NCI-H1417 treated with DMSO at 0.1 percent for 48 hours (cell line): ENCODE data around the gene SPRTN.
"Not testable (repeated sequence)": the region's sequence is repeated elsewhere in the genome, so short reads cannot be mapped to it uniquely, and the experiment has no call there.

Source experiments
- DNase-seq: peaks from one replicate; lab custom pipeline; 2025; lab: John Stamatoyannopoulos, UW

The SPRTN gene

DNA sequence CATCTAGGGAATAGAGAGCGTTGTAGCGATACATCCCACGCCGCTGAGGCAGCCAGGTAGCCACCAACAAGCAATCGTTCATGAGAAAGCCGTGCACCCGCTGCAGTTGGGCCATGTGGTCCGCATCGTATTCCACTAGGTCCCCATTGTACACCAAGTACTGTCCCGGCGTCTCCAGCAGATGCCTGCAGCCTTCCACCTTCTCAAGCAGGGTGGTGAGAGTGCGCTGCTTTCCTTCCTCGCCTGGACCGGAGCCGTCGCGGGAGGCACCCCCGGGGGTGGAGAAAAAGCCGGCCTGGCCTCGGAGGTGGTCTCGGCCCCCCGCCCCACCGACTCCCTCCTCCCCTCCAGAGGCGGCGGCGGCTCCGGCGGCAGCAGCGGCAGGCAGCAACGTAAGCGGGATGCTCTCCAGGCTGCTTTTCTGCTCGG, 1.0 kb upstream of the SPRTN start:
- DNase-seq, result no peak

- peak; percentile 95 for DNase-seq
Observed at GRCh38 chr1:231337472-231338269, 422 bp upstream of the SPRTN start, which contains the start of gene EXOC8. EXOC8 (minus strand) TSS chr1:231337852; CDS start chr1:231337745, 107 bp downstream.

DNA sequence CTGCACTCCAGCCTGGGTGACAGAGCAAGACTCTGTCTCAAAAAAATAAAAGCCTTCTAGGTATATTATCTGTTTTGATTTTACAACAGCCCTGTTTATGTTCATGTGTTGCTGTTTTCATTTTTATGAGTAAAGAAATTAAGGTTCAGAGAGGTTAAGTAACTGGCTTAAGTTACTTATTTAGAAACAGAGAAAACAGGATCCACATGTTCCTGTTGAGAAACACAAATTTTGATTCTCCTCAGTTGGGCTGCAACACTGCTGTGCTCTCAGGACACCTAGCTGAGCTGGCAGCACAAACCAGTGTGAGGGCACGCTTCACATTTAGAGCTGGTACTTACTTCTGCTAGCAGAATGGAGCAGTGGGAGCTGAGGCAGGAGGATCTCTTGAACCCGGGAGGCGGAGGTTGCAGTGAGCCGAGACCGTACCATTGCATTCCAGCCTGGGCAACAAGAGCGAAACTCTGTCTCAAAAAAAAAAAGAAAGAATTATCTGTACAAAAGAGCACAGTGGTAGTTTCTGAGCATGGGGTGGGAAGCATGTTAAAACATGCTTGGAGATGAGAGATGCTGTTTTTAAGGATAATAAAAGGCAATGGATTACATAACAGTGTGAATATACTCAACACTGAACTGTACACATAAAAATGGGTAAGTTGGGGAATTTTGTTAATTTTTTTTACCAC, 2.4 kb downstream of the SPRTN start:
- DNase-seq, result no peak

- DNase-seq, result no peak
Observed at GRCh38 chr1:231347961-231348360, 9.9 kb downstream of the SPRTN start.

DNA sequence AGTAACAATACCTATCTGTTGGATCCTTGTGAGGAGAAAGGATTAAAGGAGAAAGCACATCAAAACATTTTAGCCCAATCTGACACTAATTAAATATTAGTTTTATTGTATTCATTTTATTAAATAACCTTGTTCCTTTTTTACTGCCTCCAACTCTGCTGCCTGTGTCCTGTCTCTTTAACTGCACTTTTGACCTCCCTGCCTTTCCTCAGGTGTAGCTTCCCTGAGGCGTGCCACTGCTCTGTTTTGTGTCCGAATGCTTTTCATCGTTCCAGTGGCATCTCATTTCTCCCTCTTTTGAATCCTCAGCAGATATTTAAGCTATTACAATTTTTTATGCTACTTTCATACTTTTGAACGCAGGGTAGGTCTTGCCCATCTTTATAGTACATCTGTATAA, 10.3 kb downstream of the SPRTN start:
- no peak for DNase-seq

GRCh38 chr1:231348856-231349255, 10.8 kb downstream of the SPRTN start:
- not testable (repeated sequence) for DNase-seq

DNA sequence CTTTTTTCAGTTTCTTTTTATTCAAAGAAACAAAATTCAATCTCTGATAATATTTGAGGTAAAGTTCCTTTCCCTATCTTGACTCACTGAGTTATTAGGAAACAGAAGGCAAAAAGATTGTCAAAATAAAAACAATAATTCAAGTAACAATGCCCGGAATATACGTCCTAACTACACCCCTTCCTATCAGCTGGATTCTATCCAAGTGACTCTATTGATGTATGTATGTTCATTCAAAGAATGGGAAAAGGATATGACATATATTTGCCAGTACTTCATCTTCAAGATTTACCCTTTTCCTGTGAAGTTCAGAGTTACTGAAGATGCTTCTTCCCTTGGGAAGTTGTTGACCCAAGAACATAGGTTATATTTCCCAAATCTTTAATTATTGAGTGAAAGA, 13.7 kb downstream of the SPRTN start:
- no peak for DNase-seq

- no peak for DNase-seq
Observed at GRCh38 chr1:231353086-231353485, 15.0 kb downstream of the SPRTN start.

GRCh38 chr1:231354330-231355020, 16.4 kb downstream of the SPRTN start:
- no peak for DNase-seq

DNA sequence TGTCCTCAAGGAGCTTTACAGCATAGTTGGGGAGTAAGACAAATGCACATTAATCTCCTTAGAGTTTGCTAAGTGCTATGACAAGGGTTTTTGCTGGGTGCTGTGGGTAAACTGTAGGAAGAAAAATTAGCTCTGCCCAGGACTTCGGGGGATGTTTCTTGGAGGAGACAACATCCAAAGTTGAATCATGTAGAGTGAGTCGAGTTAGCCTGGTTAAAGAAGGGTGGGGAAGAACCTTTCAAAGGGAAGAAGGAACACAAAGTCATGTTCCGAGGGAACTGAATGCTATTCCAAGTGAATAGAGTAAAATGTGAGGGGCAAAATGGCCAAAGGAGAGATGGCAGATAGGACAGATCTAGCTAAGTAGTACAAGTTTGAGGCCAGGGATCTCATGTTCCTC, 17.1 kb downstream of the SPRTN start:
- no peak for DNase-seq

DNA sequence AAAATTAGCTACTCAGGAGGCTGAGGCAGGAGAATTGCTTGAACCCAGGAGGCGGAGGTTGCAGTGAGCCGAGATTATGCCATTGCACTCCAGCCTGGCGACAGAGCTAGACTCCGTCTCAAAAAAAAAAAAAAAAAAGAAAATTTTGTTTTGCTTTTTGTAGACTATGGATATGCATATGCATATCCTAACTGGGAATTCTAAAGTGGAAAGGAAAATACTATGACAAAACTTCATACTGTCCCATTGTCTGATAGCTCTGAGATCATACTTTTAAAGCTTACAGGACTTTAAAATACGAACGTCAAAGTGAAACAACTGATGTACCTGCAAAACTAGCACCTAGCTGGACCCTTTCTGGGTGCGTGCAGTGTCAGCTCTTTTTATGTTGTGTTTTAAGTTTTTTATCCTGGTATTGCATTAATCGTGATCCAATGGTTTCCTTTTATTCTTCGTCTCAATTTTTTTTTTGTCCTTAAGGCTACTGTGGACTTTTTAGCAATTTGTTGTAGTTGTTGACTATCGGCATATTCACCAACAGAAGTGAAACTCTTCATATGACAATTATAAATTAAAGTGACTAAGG, 19.2 kb downstream of the SPRTN start:
- DNase-seq, result no peak

GRCh38 chr1:231357831-231358354, 19.8 kb downstream of the SPRTN start:
- peak; percentile 11 for DNase-seq

GRCh38 chr1:231359113-231359512, 21.0 kb downstream of the SPRTN start:
- DNase-seq, result no peak

GRCh38 chr1:231362325-231362724, 24.2 kb downstream of the SPRTN start:
- DNase-seq, result no peak

DNA sequence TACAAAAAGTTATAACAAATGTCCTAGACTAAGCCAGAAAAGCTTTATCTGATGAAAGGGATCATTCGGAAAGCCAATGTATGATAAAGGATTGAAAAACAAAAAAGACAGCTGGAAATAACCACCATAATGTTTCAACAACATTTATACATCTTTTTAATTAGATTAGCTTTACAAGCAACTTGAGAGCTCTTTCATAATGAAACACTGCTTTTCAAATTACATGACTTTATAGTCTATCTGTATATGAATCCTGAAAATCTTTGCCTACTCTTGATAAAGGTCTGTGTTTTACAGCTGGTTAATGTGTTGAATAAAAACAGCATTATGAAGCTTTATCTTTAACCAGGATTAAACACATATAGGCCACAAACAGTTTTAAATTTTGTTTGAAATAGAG, 25.5 kb downstream of the SPRTN start:
- no peak for DNase-seq

DNA sequence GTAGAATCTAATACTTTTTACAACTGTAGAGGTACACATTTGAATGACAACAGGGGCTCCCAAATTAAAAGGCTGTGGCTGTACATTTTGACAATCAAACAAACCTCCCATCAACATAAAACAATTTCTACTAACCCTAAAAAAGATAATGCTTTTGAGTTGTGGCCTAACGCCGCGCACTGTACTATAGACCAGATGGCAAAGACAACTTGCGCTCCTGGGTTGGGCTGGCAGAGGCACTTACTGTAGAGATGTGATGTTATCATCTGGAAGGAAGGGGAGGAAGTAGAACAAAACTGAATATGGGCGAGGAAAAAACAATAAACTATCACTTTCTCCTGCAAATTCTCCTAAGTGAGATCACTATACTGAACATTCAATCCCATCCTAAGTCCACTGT, 26.1 kb downstream of the SPRTN start:
- no peak for DNase-seq

GRCh38 chr1:231369282-231369681, 31.2 kb downstream of the SPRTN start:
- no peak for DNase-seq

DNA sequence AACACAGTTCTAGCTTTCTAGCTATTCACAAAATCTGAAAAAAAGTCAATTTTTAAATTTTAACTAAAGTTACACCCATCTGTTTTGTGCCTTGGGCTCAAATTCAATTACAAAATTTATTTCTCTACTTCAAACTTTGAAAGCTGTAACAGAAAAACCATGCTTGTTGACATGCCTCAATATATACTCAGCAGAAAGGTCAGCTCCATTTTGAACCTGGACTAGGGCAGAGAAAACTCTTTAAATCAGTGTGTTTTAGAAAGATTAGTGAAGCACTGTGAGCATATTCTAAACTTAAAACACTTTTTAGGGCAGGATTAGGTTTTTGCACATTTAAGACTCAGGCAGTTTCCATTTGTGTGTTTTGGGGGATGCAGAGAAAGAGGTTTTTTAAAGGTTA, 34.4 kb downstream of the SPRTN start:
- no peak for DNase-seq

DNA sequence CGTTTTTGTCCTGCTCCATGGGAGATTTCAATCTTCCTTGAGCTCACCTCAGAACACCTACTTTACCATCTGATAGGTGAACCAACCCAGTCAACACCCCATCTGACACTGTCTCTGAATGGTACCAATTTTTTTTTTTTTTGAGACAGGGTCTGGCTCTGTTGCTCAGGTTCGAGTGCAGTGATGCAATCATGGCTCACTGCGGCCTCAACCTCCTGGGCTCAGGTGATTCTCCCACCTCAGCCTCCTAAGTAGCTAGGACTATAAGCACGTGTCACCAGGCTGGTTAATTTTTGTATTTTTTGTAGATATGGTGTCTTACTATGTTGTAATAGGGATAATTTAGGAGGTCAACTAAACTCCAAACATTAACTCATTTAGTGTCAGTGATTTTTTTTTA, 36.3 kb downstream of the SPRTN start:
- no peak for DNase-seq

DNA sequence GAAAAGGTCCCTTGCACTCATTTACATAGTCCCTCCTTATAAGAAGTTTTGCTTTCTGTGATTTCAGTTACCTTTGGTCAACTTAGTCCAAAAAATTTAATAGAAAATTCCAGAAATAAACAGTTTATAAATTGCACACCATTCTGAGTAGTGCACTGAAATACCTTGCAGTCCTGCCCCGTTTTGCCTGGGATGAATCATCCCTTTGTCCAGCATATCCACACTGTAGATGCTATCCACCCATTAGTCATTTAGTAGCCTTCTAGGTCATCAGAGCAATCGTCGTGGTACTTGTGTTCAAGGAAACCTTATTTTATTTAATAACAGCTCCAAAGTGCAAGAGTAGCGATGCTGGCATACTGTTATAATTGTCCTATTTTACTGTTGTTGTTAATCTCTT, 38.0 kb downstream of the SPRTN start:
- no peak for DNase-seq

- no peak for DNase-seq
Observed at GRCh38 chr1:231376875-231377549, 38.9 kb downstream of the SPRTN start.

DNA sequence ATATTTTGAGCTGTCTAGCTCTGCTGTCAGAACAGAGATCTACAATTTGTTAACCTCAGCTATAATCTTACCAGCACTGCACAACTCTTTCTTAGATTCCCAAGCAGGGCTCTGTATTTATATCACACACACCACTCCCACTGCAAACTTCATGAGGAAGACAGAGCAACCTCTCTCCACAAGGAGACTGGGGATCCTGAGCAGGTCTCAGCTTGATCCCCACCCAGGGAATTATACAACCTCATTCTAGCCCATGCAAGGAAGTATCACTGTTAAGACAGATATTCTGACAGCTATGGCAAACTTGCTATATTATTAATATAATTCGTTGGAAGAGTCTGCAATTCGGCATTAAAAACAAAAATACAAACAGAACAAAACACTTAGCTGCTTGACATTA, 43.6 kb downstream of the SPRTN start:
- DNase-seq, result no peak
